BLaER1 treated with 17β-estradiol and CSF1 and Interleukin-3, amounts not matched to agents 10 nM and 100 nM (cell line): ENCODE measurements around the gene NME9.

Experiments
- H3K27ac ChIP-seq, 11 experiments: shearing (Covaris generic); formaldehyde crosslinking; 2 replicates each; pipeline ENCODE4 v1.8.1; 2022
- H3K27me3 ChIP-seq, 11 experiments: shearing (Covaris generic); formaldehyde crosslinking; 2 replicates each; pipeline ENCODE4 v1.8.1; 2022
- H3K36me3 ChIP-seq, 11 experiments: shearing (Covaris generic); formaldehyde crosslinking; 2 replicates each; pipeline ENCODE4 v1.8.1; 2022
- H3K4me1 ChIP-seq, 10 experiments: shearing (Covaris generic); formaldehyde crosslinking; 2 replicates each; pipeline ENCODE4 v1.8.1; 2022
- H3K4me2 ChIP-seq, 11 experiments: shearing (Covaris generic); formaldehyde crosslinking; 2 replicates each; pipeline ENCODE4 v1.8.1; 2022
- H3K4me3 ChIP-seq, 10 experiments: shearing (Covaris generic); formaldehyde crosslinking; 2 replicates each; pipeline ENCODE4 v1.8.1; 2022
- H3K9ac ChIP-seq, 11 experiments: shearing (Covaris generic); formaldehyde crosslinking; 2 replicates each; pipeline ENCODE4 v1.8.1; 2022
- H3K9me3 ChIP-seq, 11 experiments: shearing (Covaris generic); formaldehyde crosslinking; replicated peaks in 1 of 11; 2 replicates each; pipeline ENCODE4 v1.8.1; 2022
- H4K20me1 ChIP-seq, 11 experiments: shearing (Covaris generic); formaldehyde crosslinking; 2 replicates each; pipeline ENCODE4 v1.8.1; 2022
- Cebpa-rat ChIP-seq, 11 experiments: shearing (Covaris generic); IDR thresholded peaks; 2 replicates each; pipeline ENCODE4 v1.8.1; 2022

Gene NME9

DNA sequence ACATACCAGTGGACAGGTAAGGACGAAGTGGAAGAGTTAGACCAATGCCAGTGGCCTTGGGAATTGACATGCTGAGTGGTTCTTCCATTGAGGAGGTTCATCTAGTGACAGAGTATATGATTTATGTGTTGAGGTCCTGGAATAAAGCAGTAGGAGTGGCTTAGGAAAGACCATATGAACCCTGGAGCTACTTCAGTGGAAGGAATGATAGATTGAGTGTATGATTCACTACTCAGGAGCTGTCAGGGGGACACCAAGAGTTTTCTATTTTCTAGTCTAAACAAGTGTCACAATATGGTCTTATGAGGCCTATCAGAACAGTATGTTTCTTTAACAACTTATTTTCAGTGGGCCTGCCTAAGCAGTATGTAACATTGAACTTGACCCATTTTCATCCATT, 63.9 kb downstream of the NME9 start:
- no peak overlapping the region for H3K4me2 ChIP-seq
- H3K9ac ChIP-seq = no peak overlapping the region
- no peaks in the 10 kb centered on the region for H3K4me1 ChIP-seq
- no peak overlapping the region for H3K4me3 ChIP-seq
- no peak for TF ChIP-seq Cebpa-rat (IDR thresholded peaks at IDR 0.05)
- H4K20me1 ChIP-seq = no peaks in the 10 kb centered on the region
- no peaks in the 10 kb centered on the region for H3K27me3 ChIP-seq
- H3K27ac ChIP-seq = no peak overlapping the region
- peaks cover 42 to 88% (median 60%) of the 10 kb centered on the region in 11 experiments; a peak in 21 of 22 replicates for H3K36me3 ChIP-seq
- no peaks in the 10 kb centered on the region for H3K9me3 ChIP-seq

GRCh38 chr3:138263104-138263503, 66.5 kb downstream of the NME9 start:
- Histone ChIP-seq H3K27me3 (no peaks in the 10 kb centered on the region), H3K4me3 (no peak overlapping the region), H3K27ac (no peak overlapping the region), H4K20me1 (no peaks in the 10 kb centered on the region), H3K4me2 (no peak overlapping the region), H3K9ac (no peak overlapping the region), H3K36me3 (peaks cover 39 to 85% (median 51%) of the 10 kb centered on the region in 11 experiments), H3K9me3 (no peaks in the 10 kb centered on the region), H3K4me1 (no peaks in the 10 kb centered on the region)
- TF ChIP-seq Cebpa-rat (IDR thresholded peaks at IDR 0.05) = no peak

DNA sequence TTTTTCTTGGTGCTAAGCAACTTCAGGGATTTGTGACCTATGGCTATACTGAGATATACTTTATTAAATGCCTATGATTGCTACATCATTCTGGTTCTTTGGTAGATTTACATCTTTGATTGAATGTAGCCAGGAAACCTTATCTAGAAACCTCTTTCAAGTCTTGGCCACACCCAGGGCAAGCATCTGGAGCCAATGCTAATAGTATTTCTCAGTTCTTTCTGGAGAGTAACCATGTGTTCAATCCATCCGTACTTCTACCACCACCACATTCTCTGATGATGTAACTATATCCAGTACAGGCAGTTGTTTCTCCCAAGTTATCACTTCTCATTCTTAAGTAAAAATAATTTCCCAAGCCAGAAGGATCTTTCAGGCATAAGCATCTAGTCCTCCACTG, 69.0 kb downstream of the NME9 start:
- H3K4me3 ChIP-seq = no peak overlapping the region
- no peak overlapping the region for H3K27ac ChIP-seq
- H3K36me3 ChIP-seq = peaks cover 28 to 67% (median 44%) of the 10 kb centered on the region in 11 experiments
- H3K4me2 ChIP-seq = no peak overlapping the region
- H3K9me3 ChIP-seq = no peaks in the 10 kb centered on the region
- H3K27me3 ChIP-seq = no peaks in the 10 kb centered on the region
- no peaks in the 10 kb centered on the region for H3K4me1 ChIP-seq
- H3K9ac ChIP-seq = no peak overlapping the region
- no peak for TF ChIP-seq Cebpa-rat (IDR thresholded peaks at IDR 0.05)
- H4K20me1 ChIP-seq = no peaks in the 10 kb centered on the region

DNA sequence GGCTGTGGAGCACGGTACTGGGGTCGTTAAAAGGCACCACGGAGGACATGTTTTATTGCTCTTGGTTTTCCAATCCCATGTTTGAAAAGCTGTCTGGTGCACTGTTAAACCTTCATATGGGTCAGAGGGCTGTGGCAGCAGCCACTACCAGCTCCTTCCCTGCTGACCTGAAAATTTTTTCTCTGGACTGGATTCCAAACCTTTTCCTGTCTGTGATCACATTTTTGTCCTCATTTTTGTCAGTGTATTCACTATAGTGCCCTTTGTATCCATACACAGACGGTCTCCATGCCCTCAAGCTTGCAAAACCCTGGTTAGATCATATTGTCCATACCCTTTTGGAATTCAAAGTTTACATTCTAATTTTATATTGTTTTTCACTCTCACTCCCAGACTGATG, 70.5 kb downstream of the NME9 start:
- Histone ChIP-seq H3K9me3 (no peaks in the 10 kb centered on the region), H3K9ac (no peak overlapping the region)
- TF ChIP-seq Cebpa-rat (IDR thresholded peaks at IDR 0.05) = no peak

GRCh38 chr3:138257986-138258385, 71.7 kb downstream of the NME9 start:
- H3K27ac ChIP-seq = no peak overlapping the region
- no peaks in the 10 kb centered on the region for H3K4me1 ChIP-seq
- H3K9ac ChIP-seq = no peak overlapping the region
- H3K4me2 ChIP-seq = no peak overlapping the region
- no peak overlapping the region for H3K4me3 ChIP-seq
- no peaks in the 10 kb centered on the region for H4K20me1 ChIP-seq
- H3K36me3 ChIP-seq = peaks cover 10 to 42% (median 21%) of the 10 kb centered on the region in 11 experiments; a peak in 16 of 22 replicates
- no peak for TF ChIP-seq Cebpa-rat (IDR thresholded peaks at IDR 0.05)
- no peaks in the 10 kb centered on the region for H3K27me3 ChIP-seq
- H3K9me3 ChIP-seq = no peaks in the 10 kb centered on the region

More for the DNA sequence above, 70.5 kb downstream of the NME9 start:
- no peak overlapping the region for H3K4me2 ChIP-seq
- no peak overlapping the region for H3K27ac ChIP-seq
- H3K36me3 ChIP-seq = peaks cover 13 to 52% (median 32%) of the 10 kb centered on the region in 11 experiments; a peak in 17 of 22 replicates
- H3K4me3 ChIP-seq = no peak overlapping the region
- H3K4me1 ChIP-seq = no peaks in the 10 kb centered on the region
- no peaks in the 10 kb centered on the region for H4K20me1 ChIP-seq
- no peaks in the 10 kb centered on the region for H3K27me3 ChIP-seq

DNA sequence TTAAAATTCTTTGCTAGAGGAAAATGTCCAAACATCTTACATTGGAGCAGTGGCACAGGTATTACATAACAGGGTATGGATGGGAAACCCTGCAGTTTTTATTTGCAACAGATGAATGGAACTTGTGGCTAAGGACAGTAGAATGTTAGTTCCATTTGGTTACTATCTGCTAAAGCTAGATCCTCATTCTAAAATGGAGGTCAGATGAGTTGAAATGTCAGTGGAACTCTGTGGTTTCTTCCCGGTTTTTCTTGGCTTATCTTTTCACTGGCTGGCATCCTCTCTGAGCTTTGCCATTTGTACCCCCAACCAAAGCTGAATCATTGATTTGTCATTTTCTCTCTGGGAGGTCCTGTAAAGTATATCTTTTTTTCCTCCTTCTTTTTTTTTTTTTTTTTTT, 73.6 kb downstream of the NME9 start:
- Histone ChIP-seq H3K4me2 (no peak overlapping the region), H3K27ac (no peak overlapping the region), H4K20me1 (no peaks in the 10 kb centered on the region), H3K36me3 (peaks cover 13 to 37% (median 26%) of the 10 kb centered on the region in 11 experiments; a peak in 20 of 22 replicates), H3K4me1 (no peaks in the 10 kb centered on the region), H3K9ac (no peak overlapping the region), H3K4me3 (no peak overlapping the region), H3K9me3 (no peaks in the 10 kb centered on the region), H3K27me3 (no peaks in the 10 kb centered on the region)
- TF ChIP-seq Cebpa-rat (IDR thresholded peaks at IDR 0.05) = no peak

DNA sequence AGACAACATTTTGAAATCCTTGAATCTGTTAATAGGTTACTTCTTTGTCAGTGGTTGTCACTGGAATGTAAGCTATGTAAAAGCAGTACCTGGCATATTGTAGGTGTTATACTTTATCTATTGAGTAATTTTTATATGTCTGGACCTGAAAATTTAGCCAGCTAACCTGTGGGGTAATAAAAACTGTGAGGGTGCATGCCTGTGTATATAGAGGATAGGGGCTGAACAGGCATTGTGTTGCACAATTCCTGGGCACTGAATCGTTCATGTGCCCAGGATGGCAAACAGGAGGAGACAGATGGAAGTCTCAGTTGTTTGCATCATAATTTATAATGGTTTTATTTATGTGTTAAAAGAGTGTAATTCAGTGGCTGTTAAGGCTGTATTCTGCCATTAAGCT, 75.4 kb downstream of the NME9 start:
- H4K20me1 ChIP-seq = no peaks in the 10 kb centered on the region
- H3K4me1 ChIP-seq = no peaks in the 10 kb centered on the region
- H3K4me3 ChIP-seq = no peak overlapping the region
- peaks cover 10 to 41% (median 33%) of the 10 kb centered on the region in 11 experiments; a peak in 21 of 22 replicates for H3K36me3 ChIP-seq
- H3K9ac ChIP-seq = no peak overlapping the region
- H3K27me3 ChIP-seq = no peaks in the 10 kb centered on the region
- no peaks in the 10 kb centered on the region; a peak in 1 of 22 replicates for H3K9me3 ChIP-seq
- TF ChIP-seq Cebpa-rat (IDR thresholded peaks at IDR 0.05) = no peak
- H3K4me2 ChIP-seq = no peak overlapping the region
- no peak overlapping the region for H3K27ac ChIP-seq

DNA sequence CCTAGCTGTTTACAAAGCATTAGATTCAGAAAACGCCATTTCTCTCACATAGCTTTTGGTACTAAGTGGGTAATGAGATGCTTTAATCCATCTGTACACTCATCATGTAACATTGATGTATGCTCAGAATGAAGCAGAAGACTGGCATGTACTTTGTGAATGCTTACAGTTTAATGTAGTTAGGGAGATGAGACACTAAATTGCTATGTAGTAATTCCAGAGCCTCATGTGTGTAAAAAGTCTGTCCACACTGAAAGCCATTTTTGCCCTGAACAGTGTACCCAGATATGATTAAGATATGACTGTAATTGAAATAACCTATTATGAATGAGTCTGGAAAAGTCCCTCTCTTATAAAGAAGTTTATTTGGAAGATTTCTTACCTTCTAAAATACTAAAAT, 76.0 kb downstream of the NME9 start:
- Histone ChIP-seq H3K27me3 (no peaks in the 10 kb centered on the region), H3K27ac (no peak overlapping the region), H3K4me1 (no peaks in the 10 kb centered on the region), H3K36me3 (peaks cover 9 to 43% (median 35%) of the 10 kb centered on the region in 11 experiments), H3K4me3 (no peak overlapping the region), H4K20me1 (no peaks in the 10 kb centered on the region), H3K9me3 (no peaks in the 10 kb centered on the region; a peak in 1 of 22 replicates), H3K4me2 (no peak overlapping the region), H3K9ac (no peak overlapping the region)
- no peak for TF ChIP-seq Cebpa-rat (IDR thresholded peaks at IDR 0.05)
